Loucy (cell line): ENCODE measurements around the gene ATP11A.

ENCODE experiments used
- EZH2phosphoT487 ChIP-seq: fragments of 200-600 bp; IDR thresholded peaks from 2 replicates; pipeline ENCODE4 v1.6.1; 2018; ENCODE audit warnings: antibody characterized with exemption, mild to moderate bottlenecking, moderate library complexity, borderline replicate concordance
- TF ChIP-seq, protein P1 (sequence below): fragments of 200-600 bp; sonication (generic); conservative IDR thresholded peaks from 2 replicates; pipeline ENCODE4 v1.5.1; 2014; ENCODE audit warnings: mild to moderate bottlenecking, antibody characterized with exemption, low read length

DNA sequence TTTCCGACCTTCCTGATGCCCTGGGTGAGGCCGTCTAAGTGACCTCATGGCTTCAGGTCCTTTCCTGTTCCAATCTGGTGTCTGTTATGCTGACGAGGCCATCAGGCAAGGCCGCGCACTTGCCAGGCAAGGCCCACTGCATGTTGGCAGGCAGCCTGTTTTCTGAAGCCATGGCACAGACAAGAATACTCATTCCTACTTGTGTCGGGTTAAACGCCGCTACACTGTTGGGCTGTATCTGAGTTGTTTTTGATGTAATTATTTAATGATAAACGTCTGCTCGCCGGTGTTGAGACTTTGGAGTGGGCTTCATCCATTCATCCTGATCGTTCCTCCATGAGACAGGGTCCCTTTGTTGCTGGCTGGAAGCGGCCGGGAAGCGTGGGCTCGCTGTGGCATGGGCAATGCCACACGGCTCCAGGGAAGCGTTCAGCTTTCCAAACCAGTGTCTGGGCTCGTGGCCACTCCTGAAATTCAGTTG is 92.1 kb downstream of the ATP11A start:
- TF ChIP-seq, protein P1, sequence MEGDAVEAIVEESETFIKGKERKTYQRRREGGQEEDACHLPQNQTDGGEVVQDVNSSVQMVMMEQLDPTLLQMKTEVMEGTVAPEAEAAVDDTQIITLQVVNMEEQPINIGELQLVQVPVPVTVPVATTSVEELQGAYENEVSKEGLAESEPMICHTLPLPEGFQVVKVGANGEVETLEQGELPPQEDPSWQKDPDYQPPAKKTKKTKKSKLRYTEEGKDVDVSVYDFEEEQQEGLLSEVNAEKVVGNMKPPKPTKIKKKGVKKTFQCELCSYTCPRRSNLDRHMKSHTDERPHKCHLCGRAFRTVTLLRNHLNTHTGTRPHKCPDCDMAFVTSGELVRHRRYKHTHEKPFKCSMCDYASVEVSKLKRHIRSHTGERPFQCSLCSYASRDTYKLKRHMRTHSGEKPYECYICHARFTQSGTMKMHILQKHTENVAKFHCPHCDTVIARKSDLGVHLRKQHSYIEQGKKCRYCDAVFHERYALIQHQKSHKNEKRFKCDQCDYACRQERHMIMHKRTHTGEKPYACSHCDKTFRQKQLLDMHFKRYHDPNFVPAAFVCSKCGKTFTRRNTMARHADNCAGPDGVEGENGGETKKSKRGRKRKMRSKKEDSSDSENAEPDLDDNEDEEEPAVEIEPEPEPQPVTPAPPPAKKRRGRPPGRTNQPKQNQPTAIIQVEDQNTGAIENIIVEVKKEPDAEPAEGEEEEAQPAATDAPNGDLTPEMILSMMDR, result no peak
- no peak for TF ChIP-seq EZH2phosphoT487
